ENCODE measurements around the gene MELTF.
A peak's percentile ranks its signal among the peaks of the same experiment; 100 is the strongest.

Gene MELTF

DNA sequence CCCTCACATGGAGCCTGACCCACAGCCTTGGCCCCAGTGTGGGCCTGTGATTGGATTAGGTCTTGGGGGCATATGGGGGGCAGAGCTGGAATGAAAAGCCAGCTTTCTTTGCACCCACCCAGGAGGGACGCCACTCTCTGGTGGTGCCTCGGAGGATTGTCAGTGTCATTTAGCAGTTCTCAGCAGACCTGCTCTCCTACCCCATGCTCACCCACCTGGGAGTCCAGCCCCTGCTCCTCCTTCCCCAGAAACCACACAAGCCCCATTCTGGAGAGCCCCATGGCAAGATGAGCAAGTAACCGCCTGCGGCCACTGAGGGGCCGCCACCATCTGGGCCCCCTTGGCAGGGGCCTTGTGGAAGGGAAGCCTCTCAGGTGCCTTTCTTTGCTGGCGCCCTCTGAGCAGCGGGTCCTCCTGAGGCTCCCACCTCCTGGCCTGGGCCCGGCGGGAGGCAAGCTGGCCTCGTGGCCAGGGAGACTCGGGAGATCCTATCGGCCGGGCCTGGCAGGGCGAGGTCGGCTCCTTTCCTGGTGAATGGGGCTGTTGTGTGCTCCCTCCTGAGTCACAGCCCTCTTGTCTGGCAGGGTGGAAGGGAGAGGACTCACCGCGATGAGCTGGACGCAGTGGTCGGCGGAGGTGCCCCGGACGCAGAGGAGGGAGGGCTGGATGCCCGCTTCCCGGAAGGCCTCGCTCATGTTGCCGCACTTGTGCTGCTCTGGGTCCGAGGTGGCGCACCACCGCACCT, 2.3 kb downstream of the MELTF start:
- Histone ChIP-seq H3K27me3 (ENCODE audit: control insufficient read depth in 2 of 2, insufficient read depth in 2 of 2, low read length in 2 of 2) (no peaks in the 10 kb centered on the region), H3K9ac (ENCODE audit: low read depth in 1 of 2, low read length in 2 of 2) (no peak overlapping the region), H3K36me3 (ENCODE audit: control insufficient read depth in 2 of 2, insufficient read depth in 2 of 2, low read length in 2 of 2) (no peaks in the 10 kb centered on the region), H3K9me3 (ENCODE audit: control insufficient read depth in 2 of 2, low read length in 2 of 2) (no peaks in the 10 kb centered on the region), H3K27ac (ENCODE audit: low read depth in 2 of 2, low read length in 2 of 2) (no peak overlapping the region), H3K4me1 (ENCODE audit: control insufficient read depth in 2 of 2, insufficient read depth in 2 of 2, low read length in 2 of 2) (peaks cover 5 to 13% of the 10 kb centered on the region in 2 donors), H3K4me3 (ENCODE audit: low read length in 2 of 2) (no peak overlapping the region)

- H3K9ac ChIP-seq (ENCODE audit: low read depth in 1 of 2, low read length in 2 of 2) = no peak overlapping the region
- H3K27ac ChIP-seq (ENCODE audit: low read depth in 2 of 2, low read length in 2 of 2) = no peak overlapping the region
These were observed 3.1 kb downstream of the MELTF start for GRCh38 chr3:197026481-197026866.

DNA sequence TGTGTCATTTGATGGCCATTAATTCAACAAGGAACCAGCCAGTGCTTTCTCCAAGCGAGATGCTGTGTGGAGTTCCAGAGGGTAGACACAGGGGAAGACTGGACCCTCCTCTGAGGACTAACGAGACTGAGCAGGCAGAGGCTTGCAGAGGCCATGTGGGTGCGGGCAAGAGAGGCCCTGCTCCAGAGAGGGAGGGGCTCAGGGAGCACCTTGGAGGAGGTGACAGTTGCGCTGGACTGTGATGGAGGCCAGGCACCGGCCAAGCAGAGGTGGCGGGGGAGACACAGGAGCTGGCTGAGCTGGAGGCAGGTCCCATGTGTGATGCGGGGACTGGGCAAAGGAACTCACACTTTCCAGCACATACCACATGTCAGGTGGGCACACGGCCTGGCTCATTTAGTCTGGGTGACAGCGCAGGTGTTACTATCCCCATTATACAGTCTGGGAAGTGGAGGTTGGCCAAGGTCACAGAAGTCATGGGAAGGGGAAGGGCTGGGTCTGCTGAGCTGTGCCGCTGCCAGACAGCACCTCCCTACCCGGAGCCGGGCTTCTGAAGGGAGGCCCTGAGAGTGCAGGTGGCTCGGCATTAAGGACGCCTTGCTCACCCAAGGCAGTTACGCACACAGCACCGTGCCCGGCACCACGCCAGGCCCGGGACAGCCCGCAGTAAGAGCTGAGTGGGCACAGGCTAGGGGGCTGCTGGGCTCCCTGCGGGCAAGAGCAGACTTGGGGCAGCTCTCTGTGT, 3.7 kb downstream of the MELTF start:
- Histone ChIP-seq H3K36me3 (ENCODE audit: control insufficient read depth in 2 of 2, insufficient read depth in 2 of 2, low read length in 2 of 2) (no peaks in the 10 kb centered on the region), H3K9ac (ENCODE audit: low read depth in 1 of 2, low read length in 2 of 2) (no peak overlapping the region), H3K27me3 (ENCODE audit: control insufficient read depth in 2 of 2, insufficient read depth in 2 of 2, low read length in 2 of 2) (no peaks in the 10 kb centered on the region), H3K27ac (ENCODE audit: low read depth in 2 of 2, low read length in 2 of 2) (no peak overlapping the region), H3K9me3 (ENCODE audit: control insufficient read depth in 2 of 2, low read length in 2 of 2) (no peaks in the 10 kb centered on the region), H3K4me3 (ENCODE audit: low read length in 2 of 2) (no peak overlapping the region), H3K4me1 (ENCODE audit: control insufficient read depth in 2 of 2, insufficient read depth in 2 of 2, low read length in 2 of 2) (peaks cover 5 to 9% of the 10 kb centered on the region in 2 donors)

More at GRCh38 chr3:197026481-197026866, 3.1 kb downstream of the MELTF start:
- no peaks in the 10 kb centered on the region for H3K9me3 ChIP-seq (ENCODE audit: control insufficient read depth in 2 of 2, low read length in 2 of 2)
- no peaks in the 10 kb centered on the region for H3K27me3 ChIP-seq (ENCODE audit: control insufficient read depth in 2 of 2, insufficient read depth in 2 of 2, low read length in 2 of 2)
- no peaks in the 10 kb centered on the region for H3K36me3 ChIP-seq (ENCODE audit: control insufficient read depth in 2 of 2, insufficient read depth in 2 of 2, low read length in 2 of 2)
- H3K4me1 ChIP-seq (ENCODE audit: control insufficient read depth in 2 of 2, insufficient read depth in 2 of 2, low read length in 2 of 2) = peaks cover 5 to 13% of the 10 kb centered on the region in 2 donors
- no peak overlapping the region for H3K4me3 ChIP-seq (ENCODE audit: low read length in 2 of 2)

DNA sequence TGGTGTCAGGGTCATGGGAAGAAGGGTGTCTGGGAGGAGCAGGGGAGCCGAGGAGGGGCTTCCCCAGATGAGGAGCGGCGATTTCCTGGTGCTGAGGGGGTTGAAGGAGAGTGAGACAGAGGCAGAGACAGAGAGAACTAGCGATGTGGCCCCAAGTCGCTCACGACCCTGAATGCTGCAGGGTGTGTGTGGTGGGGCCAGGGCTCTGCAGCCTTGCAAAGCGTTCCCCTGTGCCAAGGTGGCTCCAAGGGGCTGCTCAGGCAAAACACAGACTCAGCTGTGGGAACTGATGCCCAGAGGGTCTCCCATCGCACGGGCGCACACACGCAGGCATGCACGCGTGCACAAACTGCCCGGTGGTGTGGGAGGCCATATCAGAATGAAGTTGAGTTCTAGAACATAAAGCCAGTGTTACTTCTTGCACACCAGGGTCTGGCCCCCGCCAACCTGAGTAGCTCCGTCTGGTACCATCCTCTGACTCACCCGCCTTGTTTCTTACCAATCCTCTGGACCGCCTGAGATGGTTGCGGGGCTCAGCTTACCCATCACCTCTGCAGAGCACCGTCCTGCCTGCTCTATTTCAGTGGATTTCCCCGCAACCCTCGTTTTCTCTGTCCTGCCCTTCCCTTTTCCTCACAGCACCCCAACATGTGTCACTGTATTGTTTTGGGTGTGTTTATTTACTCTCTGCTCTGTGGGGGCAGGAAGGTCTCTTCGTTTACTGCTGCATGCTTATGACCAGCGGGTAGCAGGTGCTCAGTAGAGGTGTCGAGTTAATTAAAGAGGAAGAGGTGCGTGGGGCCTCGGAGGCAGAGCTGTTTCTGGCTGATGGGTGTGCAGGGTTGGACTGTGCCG, 4.5 kb downstream of the MELTF start:
- Histone ChIP-seq H3K27me3 (ENCODE audit: control insufficient read depth in 2 of 2, insufficient read depth in 2 of 2, low read length in 2 of 2) (no peaks in the 10 kb centered on the region), H3K36me3 (ENCODE audit: control insufficient read depth in 2 of 2, insufficient read depth in 2 of 2, low read length in 2 of 2) (no peaks in the 10 kb centered on the region), H3K27ac (ENCODE audit: low read depth in 2 of 2, low read length in 2 of 2) (no peak overlapping the region), H3K4me3 (ENCODE audit: low read length in 2 of 2) (no peak overlapping the region), H3K4me1 (ENCODE audit: control insufficient read depth in 2 of 2, insufficient read depth in 2 of 2, low read length in 2 of 2) (peaks cover 5 to 9% of the 10 kb centered on the region in 2 donors), H3K9ac (ENCODE audit: low read depth in 1 of 2, low read length in 2 of 2) (no peak overlapping the region), H3K9me3 (ENCODE audit: control insufficient read depth in 2 of 2, low read length in 2 of 2) (no peaks in the 10 kb centered on the region)

DNA sequence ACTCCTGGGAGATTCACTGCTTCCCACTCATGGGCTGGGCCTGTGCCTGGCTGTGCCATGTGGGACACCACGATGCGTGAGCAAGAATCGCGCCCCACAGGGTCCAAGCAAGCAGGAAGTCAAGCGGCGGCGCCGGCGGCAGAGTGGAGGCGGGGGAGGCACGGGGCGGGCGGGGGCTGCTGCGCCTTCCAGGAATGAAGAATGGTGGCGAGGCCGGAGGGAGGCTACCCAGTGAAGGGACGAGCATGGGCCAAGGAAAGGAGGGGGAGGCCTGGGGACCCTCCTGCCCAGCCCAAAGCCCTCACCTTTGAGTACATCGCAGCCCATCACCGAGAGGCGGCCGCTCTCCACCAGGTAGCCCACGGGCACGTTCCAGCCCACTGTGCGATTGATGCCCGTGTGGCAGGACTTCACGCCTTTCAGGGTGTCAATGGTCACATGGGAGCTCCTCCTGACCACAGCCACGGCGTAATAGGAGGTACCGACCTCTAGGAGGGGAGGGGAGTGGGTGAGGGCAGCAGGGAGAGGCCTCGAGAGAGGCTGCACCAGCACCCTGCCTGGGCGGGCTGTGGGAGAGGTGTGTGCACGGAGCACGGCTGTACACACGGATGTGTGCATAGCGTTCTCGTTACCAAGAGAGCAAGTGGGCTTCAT, 5.5 kb downstream of the MELTF start:
- no peaks in the 10 kb centered on the region for H3K27me3 ChIP-seq (ENCODE audit: control insufficient read depth in 2 of 2, insufficient read depth in 2 of 2, low read length in 2 of 2)
- peaks cover under 1 to 2% of the 10 kb centered on the region in 2 donors for H3K4me1 ChIP-seq (ENCODE audit: control insufficient read depth in 2 of 2, insufficient read depth in 2 of 2, low read length in 2 of 2)
- no peaks in the 10 kb centered on the region for H3K9me3 ChIP-seq (ENCODE audit: control insufficient read depth in 2 of 2, low read length in 2 of 2)
- H3K4me3 ChIP-seq (ENCODE audit: low read length in 2 of 2) = no peak overlapping the region
- H3K9ac ChIP-seq (ENCODE audit: low read depth in 1 of 2, low read length in 2 of 2) = no peak overlapping the region
- no peaks in the 10 kb centered on the region for H3K36me3 ChIP-seq (ENCODE audit: control insufficient read depth in 2 of 2, insufficient read depth in 2 of 2, low read length in 2 of 2)
- H3K27ac ChIP-seq (ENCODE audit: low read depth in 2 of 2, low read length in 2 of 2) = no peak overlapping the region

DNA sequence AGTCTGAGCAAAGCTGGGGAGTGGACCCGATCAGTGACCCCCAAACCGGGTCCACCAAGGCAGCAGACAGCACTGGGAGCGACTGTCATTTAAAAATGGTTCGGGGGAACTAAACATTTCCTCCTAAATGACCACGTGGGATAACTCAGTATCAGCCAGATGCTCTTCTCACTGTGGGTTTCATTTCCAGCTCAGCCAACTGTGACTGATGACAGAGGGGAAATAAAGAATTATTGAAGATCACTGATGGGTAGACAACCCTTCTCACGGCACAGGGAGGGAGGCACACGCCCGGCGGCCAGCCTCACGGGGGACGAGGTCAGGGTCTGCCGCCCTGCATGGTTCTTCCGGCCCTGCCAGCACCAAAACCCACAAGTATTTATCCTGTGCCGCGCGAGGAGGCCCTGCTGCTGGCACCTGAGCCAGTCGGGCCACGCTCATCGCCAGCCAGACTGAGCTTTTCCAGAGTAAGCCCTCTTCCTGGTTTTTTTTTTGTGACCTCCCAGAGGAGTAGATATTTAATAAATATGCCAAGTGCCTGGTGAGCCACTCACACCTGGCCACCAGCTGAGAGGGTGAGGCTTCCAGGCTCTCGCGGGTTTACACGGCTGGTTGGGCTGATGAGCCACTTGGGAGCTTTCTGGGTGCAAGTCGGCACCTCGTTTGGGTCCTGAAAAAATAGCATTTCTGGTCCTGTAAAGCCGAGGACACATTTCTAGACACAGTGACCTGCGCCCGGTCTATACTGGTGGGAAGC, 6.2 kb downstream of the MELTF start:
- H3K9ac ChIP-seq (ENCODE audit: low read depth in 1 of 2, low read length in 2 of 2) = no peak overlapping the region
- H3K36me3 ChIP-seq (ENCODE audit: control insufficient read depth in 2 of 2, insufficient read depth in 2 of 2, low read length in 2 of 2) = no peaks in the 10 kb centered on the region
- no peaks in the 10 kb centered on the region for H3K9me3 ChIP-seq (ENCODE audit: control insufficient read depth in 2 of 2, low read length in 2 of 2)
- no peaks in the 10 kb centered on the region for H3K27me3 ChIP-seq (ENCODE audit: control insufficient read depth in 2 of 2, insufficient read depth in 2 of 2, low read length in 2 of 2)
- no peak overlapping the region for H3K27ac ChIP-seq (ENCODE audit: low read depth in 2 of 2, low read length in 2 of 2)
- peak overlapping the region in 1 of 2 donors; percentile 3 for H3K4me3 ChIP-seq (ENCODE audit: low read length in 2 of 2)
- no peaks in the 10 kb centered on the region for H3K4me1 ChIP-seq (ENCODE audit: control insufficient read depth in 2 of 2, insufficient read depth in 2 of 2, low read length in 2 of 2)

DNA sequence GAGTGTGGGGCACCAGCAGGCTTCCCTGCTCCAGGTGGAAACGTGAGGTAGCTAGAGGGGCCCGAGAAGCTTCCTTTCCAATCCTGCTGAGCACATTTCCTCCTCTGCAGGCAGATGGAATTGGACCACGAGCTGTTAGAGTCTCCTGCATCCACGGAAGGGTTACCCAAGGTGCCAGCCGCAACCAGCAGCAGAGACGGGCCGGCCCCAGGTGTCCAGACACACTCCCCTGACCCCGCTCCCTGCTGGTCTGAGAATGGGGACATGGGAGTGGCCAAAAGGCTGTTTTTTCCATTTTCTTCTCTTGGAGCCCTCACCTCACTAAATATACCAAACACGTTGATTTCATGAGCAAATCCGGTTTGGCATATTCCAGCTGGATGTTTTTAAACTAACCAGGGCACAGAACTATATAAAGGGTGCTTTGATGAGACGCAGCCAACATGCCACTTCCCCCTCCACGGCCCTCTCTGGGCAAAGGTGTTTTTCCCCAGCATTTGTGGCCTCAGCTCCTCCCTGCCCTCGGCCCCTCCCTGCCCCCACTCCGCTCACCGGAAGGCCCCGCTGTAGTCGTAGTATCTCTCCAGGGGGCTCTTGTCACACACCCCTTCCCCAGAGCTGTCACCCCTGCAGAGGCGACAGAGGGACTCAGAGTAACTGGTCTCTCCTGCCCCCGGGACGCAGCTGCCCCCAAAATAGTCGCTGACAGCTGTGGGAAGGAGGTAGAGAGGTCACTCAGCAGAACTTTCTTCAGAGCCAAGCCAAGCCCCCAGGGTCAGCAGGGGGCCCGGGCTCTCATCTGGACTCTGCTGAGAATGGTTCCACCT, 7.0 kb downstream of the MELTF start:
- no peaks in the 10 kb centered on the region for H3K27me3 ChIP-seq (ENCODE audit: control insufficient read depth in 2 of 2, insufficient read depth in 2 of 2, low read length in 2 of 2)
- H3K4me3 ChIP-seq (ENCODE audit: low read length in 2 of 2) = no peak overlapping the region
- no peak overlapping the region for H3K9ac ChIP-seq (ENCODE audit: low read depth in 1 of 2, low read length in 2 of 2)
- H3K27ac ChIP-seq (ENCODE audit: low read depth in 2 of 2, low read length in 2 of 2) = no peak overlapping the region
- no peaks in the 10 kb centered on the region for H3K9me3 ChIP-seq (ENCODE audit: control insufficient read depth in 2 of 2, low read length in 2 of 2)
- H3K4me1 ChIP-seq (ENCODE audit: control insufficient read depth in 2 of 2, insufficient read depth in 2 of 2, low read length in 2 of 2) = no peaks in the 10 kb centered on the region
- no peaks in the 10 kb centered on the region for H3K36me3 ChIP-seq (ENCODE audit: control insufficient read depth in 2 of 2, insufficient read depth in 2 of 2, low read length in 2 of 2)

GRCh38 chr3:197021729-197022404, 7.8 kb downstream of the MELTF start:
- Histone ChIP-seq H3K27ac (ENCODE audit: low read depth in 2 of 2, low read length in 2 of 2) (no peak overlapping the region), H3K27me3 (ENCODE audit: control insufficient read depth in 2 of 2, insufficient read depth in 2 of 2, low read length in 2 of 2) (no peaks in the 10 kb centered on the region), H3K4me3 (ENCODE audit: low read length in 2 of 2) (no peak overlapping the region), H3K36me3 (ENCODE audit: control insufficient read depth in 2 of 2, insufficient read depth in 2 of 2, low read length in 2 of 2) (no peaks in the 10 kb centered on the region), H3K4me1 (ENCODE audit: control insufficient read depth in 2 of 2, insufficient read depth in 2 of 2, low read length in 2 of 2) (no peaks in the 10 kb centered on the region), H3K9ac (ENCODE audit: low read depth in 1 of 2, low read length in 2 of 2) (no peak overlapping the region), H3K9me3 (ENCODE audit: control insufficient read depth in 2 of 2, low read length in 2 of 2) (no peaks in the 10 kb centered on the region)

Data from mucosa of rectum (tissue), 2 donors.